Activated CD8-positive, alpha-beta T cell treated with anti-CD3 and anti-CD28 coated beads for 36 hours (primary cell): ENCODE measurements around the gene HAPLN3. TPM values are rescaled to one million over a fixed set of nuclear protein-coding genes. Genes with fewer than 3 reads are reported as not detected.

ENCODE experiments used
- ATAC-seq: fragments of 200-7000 bp; cut with Tn5 transposase; one replicate; pipeline ENCODE4 v1.10.0; 2021; ENCODE audit warnings: mild to moderate bottlenecking, moderate library complexity
- CTCF ChIA-PET: fragments of 350-600 bp; sonication (Branson Sonifier 250); formaldehyde crosslinking; loops from one replicate; lab custom pipeline; 2021; ENCODE audit warnings: antibody characterized with exemption; lab: Charles Lee
- POLR2A ChIA-PET: fragments of 350-600 bp; sonication (Branson Sonifier 250); formaldehyde crosslinking; loops from one replicate; lab custom pipeline; 2021; ENCODE audit warnings: antibody characterized with exemption; lab: Charles Lee
- DNase-seq: peaks from one replicate; pipeline ENCODE4 v3.0.0-alpha.2; 2020
- H3K27ac Mint-ChIP-seq: one replicate; pipeline ENCODE4 v1.8.0; 2021; ENCODE audit warnings: mild to moderate bottlenecking, mixed read lengths
- H3K27me3 Mint-ChIP-seq: one replicate; pipeline ENCODE4 v1.8.0; 2021; ENCODE audit warnings: mixed read lengths
- H3K36me3 Mint-ChIP-seq: one replicate; pipeline ENCODE4 v1.8.0; 2021; ENCODE audit warnings: low read depth, mixed read lengths
- H3K4me1 Mint-ChIP-seq: one replicate; pipeline ENCODE4 v1.8.0; 2021; ENCODE audit warnings: low read depth, mixed read lengths
- H3K4me3 Mint-ChIP-seq: one replicate; pipeline ENCODE4 v1.8.0; 2021; ENCODE audit warnings: mild to moderate bottlenecking, moderate library complexity, mixed read lengths
- H3K9me3 Mint-ChIP-seq: one replicate; pipeline ENCODE4 v1.8.0; 2021; ENCODE audit warnings: mixed read lengths
- intact Hi-C: fragments of 100-400 bp; cut with micrococcal nuclease; formaldehyde crosslinking; loops from one replicate; pipeline ENCODE4 v1.10.0; 2022
- total RNA-seq, 2 experiments: library from RNA; stranded (reverse); gene quantifications; one replicate each; pipeline ENCODE4 v1.2.3, GENCODE V29; 2021
- TF ChIP-seq, protein P1 (sequence below): fragments of 200-600 bp; IDR thresholded peaks from one replicate; pipeline ENCODE4 v1.8.0; 2022; ENCODE audit warnings: antibody characterized with exemption, mild to moderate bottlenecking

HAPLN3 gene
- total RNA-seq, 2 experiments from 2014 or later: 63.2 to 69.5 TPM

DNA sequence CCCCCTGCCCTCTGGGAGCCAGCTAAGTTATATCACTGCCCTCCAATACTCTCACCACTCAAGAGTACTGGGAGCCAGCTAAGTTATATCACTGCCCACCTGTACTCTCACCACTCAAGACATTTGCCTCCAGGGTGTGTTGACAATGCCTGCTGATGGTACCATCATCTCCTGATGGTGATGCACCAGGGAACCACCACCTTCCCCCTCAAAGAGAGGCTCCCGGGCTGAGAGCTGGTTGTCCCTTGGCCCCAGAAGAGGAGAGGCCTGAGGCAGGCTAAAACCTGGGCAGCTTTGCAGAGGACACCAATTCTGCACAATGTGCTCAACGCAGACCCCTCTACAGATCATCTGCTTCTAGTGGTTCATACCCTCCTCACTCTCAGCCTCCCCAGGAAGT is 7.5 kb upstream of the HAPLN3 start:
- POLR2A ChIA-PET: interaction anchor here (0.8 to 1.7 kb wide), 4 partner anchors 10 to 14 kb away, joined by 4 to 6 read pairs (median 6); partner anchors contain the start of gene MFGE8

DNA sequence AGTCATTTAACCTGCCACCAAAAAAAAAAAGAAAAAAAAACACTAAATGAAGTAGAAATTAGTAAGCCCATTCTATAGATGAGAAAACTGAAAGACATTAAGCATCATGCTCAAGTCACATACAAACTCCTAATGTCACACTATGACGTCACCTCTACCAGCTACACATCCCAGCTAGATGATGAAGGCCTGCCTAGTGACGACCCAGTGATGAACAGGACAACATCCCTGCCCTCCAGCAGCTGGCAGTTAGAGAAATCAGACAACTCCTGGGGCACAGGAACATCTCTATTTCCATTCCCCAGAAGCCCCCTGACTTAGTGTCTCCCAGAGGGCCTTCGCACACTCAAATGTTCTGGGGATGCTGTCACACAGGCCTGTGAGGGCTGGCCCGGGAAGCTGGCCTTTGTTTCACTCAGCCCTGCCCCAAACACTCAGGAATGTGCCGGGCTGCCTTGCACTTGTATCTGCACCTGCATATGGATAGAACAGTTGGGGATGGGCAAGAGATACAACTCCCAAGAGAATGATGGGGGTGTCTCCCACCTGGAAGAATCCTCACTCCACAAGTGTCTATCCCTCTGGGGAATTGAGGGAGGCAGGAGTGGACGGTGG is 7.0 kb upstream of the HAPLN3 start:
- DNase-seq (no peak), ATAC-seq (no peak)
- ChIA-PET CTCF (interaction anchor here (0.7 to 4.8 kb wide), 6 partner anchors 7 to 278 kb away, joined by 3 to 50 read pairs (median 5); partner anchors contain the start of gene HAPLN3), POLR2A (interaction anchor here (0.8 to 1.7 kb wide), 2 partner anchors 11 to 14 kb away, joined by 4 to 5 read pairs; partner anchors contain the start of gene MFGE8)
- Mint-ChIP-seq H3K27ac (no peak overlapping the region), H3K36me3 (peaks cover 2% of the 10 kb centered on the region), H3K9me3 (no peaks in the 10 kb centered on the region), H3K4me1 (peaks cover 29% of the 10 kb centered on the region), H3K4me3 (no peak overlapping the region), H3K27me3 (no peaks in the 10 kb centered on the region)
- intact Hi-C loops: loop anchor here (5.0 to 10.0 kb wide), 2 partner anchors 115 to 272 kb away; no protein-coding TSS in a partner anchor
- TF ChIP-seq, protein P1, sequence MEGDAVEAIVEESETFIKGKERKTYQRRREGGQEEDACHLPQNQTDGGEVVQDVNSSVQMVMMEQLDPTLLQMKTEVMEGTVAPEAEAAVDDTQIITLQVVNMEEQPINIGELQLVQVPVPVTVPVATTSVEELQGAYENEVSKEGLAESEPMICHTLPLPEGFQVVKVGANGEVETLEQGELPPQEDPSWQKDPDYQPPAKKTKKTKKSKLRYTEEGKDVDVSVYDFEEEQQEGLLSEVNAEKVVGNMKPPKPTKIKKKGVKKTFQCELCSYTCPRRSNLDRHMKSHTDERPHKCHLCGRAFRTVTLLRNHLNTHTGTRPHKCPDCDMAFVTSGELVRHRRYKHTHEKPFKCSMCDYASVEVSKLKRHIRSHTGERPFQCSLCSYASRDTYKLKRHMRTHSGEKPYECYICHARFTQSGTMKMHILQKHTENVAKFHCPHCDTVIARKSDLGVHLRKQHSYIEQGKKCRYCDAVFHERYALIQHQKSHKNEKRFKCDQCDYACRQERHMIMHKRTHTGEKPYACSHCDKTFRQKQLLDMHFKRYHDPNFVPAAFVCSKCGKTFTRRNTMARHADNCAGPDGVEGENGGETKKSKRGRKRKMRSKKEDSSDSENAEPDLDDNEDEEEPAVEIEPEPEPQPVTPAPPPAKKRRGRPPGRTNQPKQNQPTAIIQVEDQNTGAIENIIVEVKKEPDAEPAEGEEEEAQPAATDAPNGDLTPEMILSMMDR: no peak

More for the DNA sequence above, 7.5 kb upstream of the HAPLN3 start:
- CTCF ChIA-PET: interaction anchor here (0.7 to 4.8 kb wide), 9 partner anchors 8 to 336 kb away, joined by 3 to 50 read pairs (median 4); partner anchors contain the start of gene HAPLN3
- TF ChIP-seq, protein P1: no peak
- DNase-seq (no peak), ATAC-seq (no peak)
- Mint-ChIP-seq H3K27me3 (no peaks in the 10 kb centered on the region), H3K4me1 (peaks cover 24% of the 10 kb centered on the region), H3K36me3 (peaks cover 2% of the 10 kb centered on the region), H3K9me3 (no peaks in the 10 kb centered on the region), H3K27ac (no peak overlapping the region), H3K4me3 (no peak overlapping the region)
- intact Hi-C loops: loop anchor here (5.0 to 10.0 kb wide), 2 partner anchors 114 to 272 kb away; no protein-coding TSS in a partner anchor

DNA sequence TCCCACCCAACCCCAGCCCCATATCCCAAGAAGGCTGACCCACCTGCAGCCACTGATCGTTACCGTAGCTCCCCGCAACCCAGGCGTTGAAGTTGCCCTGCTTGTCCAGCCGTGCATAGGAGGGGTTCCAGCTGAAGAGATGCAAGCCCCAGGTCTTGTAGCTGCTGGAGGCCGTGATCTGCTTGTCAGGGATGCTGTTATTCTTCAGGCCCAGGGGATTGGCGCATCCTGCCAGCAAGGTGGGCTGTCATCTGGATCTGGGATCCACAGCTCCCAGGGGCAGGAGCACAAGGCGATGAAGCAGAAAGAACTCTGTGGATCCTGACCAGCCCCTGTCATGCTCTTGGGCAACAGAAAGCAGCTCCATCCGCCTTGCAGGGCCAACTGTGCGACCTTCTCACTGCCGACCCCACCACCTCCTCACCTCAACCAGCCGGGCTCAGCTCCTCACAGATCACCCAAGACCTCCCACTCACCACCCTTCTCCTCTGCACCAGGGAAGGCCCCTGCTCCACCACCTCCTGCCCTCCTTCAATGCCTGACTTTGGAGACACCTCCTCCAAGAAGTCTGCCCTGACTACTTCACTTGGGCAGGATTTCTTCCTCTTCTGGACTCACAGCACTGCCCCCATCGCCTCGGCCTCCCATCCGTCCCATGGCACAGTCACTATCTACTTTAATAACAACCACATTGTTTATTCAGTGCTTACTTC is 6.3 kb upstream of the HAPLN3 start:
- H3K27ac Mint-ChIP-seq: no peak overlapping the region
- POLR2A ChIA-PET: interaction anchor here (1.7 kb wide), 1 partner anchor 12 kb away, joined by 5 read pairs; the partner anchor contains the start of gene MFGE8

DNA sequence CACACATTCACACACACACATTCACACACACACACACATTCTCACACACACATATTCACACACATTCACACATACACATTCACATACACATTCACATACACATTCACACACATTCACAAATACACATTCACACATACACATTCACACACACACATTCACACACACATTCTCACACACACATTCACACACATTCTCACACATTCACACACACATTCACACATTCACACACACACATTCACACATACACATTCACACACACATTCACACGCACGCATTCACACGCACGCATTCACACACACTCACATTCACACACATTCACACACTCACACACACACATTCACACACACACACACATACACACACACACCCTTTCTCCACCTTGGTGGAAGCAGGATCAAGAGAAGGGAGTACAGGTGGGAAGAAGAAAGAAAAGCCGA is 5.7 kb upstream of the HAPLN3 start:
- no peaks in the 10 kb centered on the region for H3K9me3 Mint-ChIP-seq
- no peak overlapping the region for H3K4me3 Mint-ChIP-seq
- peak overlapping the region; percentile 1 for H3K27ac Mint-ChIP-seq
- POLR2A ChIA-PET: no interaction called here
- ATAC-seq (no peak), DNase-seq (no peak)
- peaks cover 39% of the 10 kb centered on the region for H3K4me1 Mint-ChIP-seq
- H3K27me3 Mint-ChIP-seq: no peaks in the 10 kb centered on the region
- intact Hi-C loops: loop anchor here (5.0 to 10.0 kb wide), 2 partner anchors 116 to 274 kb away; no protein-coding TSS in a partner anchor
- CTCF ChIA-PET: no interaction called here
- peaks cover 2% of the 10 kb centered on the region for H3K36me3 Mint-ChIP-seq
- TF ChIP-seq, protein P1: no peak

More for the DNA sequence above, 6.3 kb upstream of the HAPLN3 start:
- Mint-ChIP-seq H3K36me3 (peaks cover 2% of the 10 kb centered on the region), H3K9me3 (no peaks in the 10 kb centered on the region), H3K27me3 (no peaks in the 10 kb centered on the region), H3K4me3 (no peak overlapping the region), H3K4me1 (peaks cover 35% of the 10 kb centered on the region)
- TF ChIP-seq, protein P1: no peak
- ATAC-seq (no peak), DNase-seq (no peak)
- intact Hi-C loops: loop anchor here (5.0 to 10.0 kb wide), 2 partner anchors 116 to 273 kb away; no protein-coding TSS in a partner anchor
- CTCF ChIA-PET: interaction anchor here (1.4 to 4.8 kb wide), 3 partner anchors 7 to 277 kb away, joined by 3 to 50 read pairs (median 5); partner anchors contain the start of gene HAPLN3
